ENCODE data around the gene CES2. TPM values are rescaled to one million over a fixed set of nuclear protein-coding genes. Genes with fewer than 3 reads are reported as not detected.

The CES2 gene
- total and polyA plus RNA-seq, 9 of the 15 experiments (the other 6 are each of a cell fraction or from before 2014, with no cell fraction given), result 2.2 to 37.9 (median 24.4) TPM

DNA sequence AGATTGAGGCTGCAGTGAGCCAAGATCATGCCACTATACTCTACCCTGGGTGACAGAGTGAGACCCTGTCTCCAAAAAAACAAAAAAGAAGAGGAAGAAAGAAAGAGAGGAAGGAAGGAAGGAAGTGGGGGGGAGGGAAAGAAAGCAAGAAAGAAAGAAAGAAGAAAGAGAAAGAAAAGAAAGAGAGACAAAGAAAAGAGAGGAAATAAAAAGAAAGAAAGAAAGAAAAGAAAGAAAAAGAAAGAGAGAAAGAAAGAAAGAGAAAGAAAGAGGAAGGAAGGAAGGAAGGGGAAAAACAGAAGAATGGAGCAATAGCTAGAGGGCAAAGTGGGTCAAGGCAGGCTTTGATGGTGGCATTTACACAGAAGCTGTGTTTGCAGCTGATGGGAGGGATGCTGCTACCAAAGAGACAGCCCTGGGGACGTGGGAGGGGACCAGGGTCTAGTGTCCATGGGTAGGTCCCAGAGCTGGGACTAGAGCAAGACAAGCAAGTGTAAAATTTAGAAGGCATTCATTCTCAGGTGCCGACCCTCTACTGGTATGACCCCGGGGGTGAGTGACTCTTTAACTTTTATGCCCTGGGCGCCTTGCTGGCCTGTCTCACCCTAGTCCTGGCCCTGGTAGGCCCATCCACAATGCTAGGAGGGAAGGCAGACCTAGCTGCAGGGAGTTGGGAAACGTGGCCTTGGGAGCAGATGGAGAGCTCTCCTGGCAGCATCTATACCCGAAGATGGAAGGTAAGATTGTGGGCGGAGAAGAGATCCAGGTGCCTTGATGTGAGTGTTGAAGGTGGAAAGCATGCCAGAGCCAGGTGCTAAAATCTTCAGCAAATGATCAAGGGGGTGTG is 23.8 kb downstream of the CES2 start:
- TF ChIP-seq, protein P1, sequence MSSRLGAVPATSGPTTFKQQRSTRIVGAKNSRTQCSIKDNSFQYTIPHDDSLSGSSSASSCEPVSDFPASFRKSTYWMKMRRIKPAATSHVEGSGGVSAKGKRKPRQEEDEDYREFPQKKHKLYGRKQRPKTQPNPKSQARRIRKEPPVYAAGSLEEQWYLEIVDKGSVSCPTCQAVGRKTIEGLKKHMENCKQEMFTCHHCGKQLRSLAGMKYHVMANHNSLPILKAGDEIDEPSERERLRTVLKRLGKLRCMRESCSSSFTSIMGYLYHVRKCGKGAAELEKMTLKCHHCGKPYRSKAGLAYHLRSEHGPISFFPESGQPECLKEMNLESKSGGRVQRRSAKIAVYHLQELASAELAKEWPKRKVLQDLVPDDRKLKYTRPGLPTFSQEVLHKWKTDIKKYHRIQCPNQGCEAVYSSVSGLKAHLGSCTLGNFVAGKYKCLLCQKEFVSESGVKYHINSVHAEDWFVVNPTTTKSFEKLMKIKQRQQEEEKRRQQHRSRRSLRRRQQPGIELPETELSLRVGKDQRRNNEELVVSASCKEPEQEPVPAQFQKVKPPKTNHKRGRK (tag; IDR thresholded peaks at IDR 0.05), result peak; percentile 89
- TF ChIP-seq JUND (IDR thresholded peaks at IDR 0.05; ENCODE audit: borderline replicate concordance, low read depth, low read length), result no peak
- no peak for TF ChIP-seq JUND (tag; IDR thresholded peaks at IDR 0.05; ENCODE audit: borderline replicate concordance, low read depth, low read length)
- ChIA-PET POLR2A (interaction anchor here (0.6 to 1.1 kb wide), 4 partner anchors 49 to 885 kb away, joined by 3 read pairs; no protein-coding TSS in a partner anchor), CTCF (ENCODE audit: low intra/inter-chr PET ratio) (interaction anchor here (1.4 kb wide), 1 partner anchor 18 kb away, joined by 3 read pairs; no protein-coding TSS in a partner anchor)
- ATAC-seq, result no peak
- Histone ChIP-seq H3K9ac (ENCODE audit: insufficient read depth in 1 of 2, low read depth in 2 of 2, low read length in 2 of 2) (no peak overlapping the region), H3K9me1 (ENCODE audit: control insufficient read depth, insufficient read depth, low read length) (no peaks in the 10 kb centered on the region), H3K79me2 (ENCODE audit: control insufficient read depth, insufficient read depth, low read length) (no peaks in the 10 kb centered on the region), H4K20me1 (replicated peaks; ENCODE audit: control insufficient read depth, insufficient read depth, low read length) (no peaks in the 10 kb centered on the region), H3K36me3 (ENCODE audit: control insufficient read depth, insufficient read depth, low read length) (no peaks in the 10 kb centered on the region), H3K4me2 (ENCODE audit: insufficient read depth, low read length) (no peak overlapping the region), H2AFZ (ENCODE audit: low read depth, low read length) (no peak overlapping the region), H3K9me3 (replicated peaks; ENCODE audit: control insufficient read depth, insufficient read depth, low read depth, low read length) (no peaks in the 10 kb centered on the region), H3K27ac (ENCODE audit: extremely low read depth, low read depth, low read length) (no peak overlapping the region), H3K4me3 (no peak overlapping the region), H3K4me1 (replicated peaks in 1 of 2; ENCODE audit: control insufficient read depth in 2 of 2, insufficient read depth in 2 of 2, low read length in 2 of 2) (peaks cover 0 to 7% of the 10 kb centered on the region in 2 experiments; a peak in 3 of 5 replicates), H3K27me3 (ENCODE audit: control insufficient read depth in 2 of 2, insufficient read depth in 2 of 2, low read length in 2 of 2) (0 out of 5 replicates have a peak, but pooled peaks cover 0 to 1% of the 10 kb centered on the region in 2 experiments)
- 8% methylated on average over 7 of the region's 7 CpGs for WGBS (ENCODE audit: insufficient coverage, low coverage, missing lambda C conversion rate)
- no peak for FAIRE-seq
- in situ Hi-C loops (cut with MboI) (loop anchor here (25.0 kb wide), 2 partner anchors 203 to 453 kb away; partner anchors contain the start of genes B3GNT9, FBXL8, HSF4 and NOL3), intact Hi-C loops (cut with micrococcal nuclease) (loop anchor here (10.0 kb wide), 2 partner anchors 226 to 506 kb away; partner anchors contain the start of gene MATCAP1)
- no peak for DNase-seq (ENCODE audit: extremely low read depth in 1 of 4, low spot score in 3 of 4)
- BruUV-seq (replicated peaks), result no TSS peak
